ENCODE results near the gene AKAP1. TPM values are rescaled to one million over a fixed set of nuclear protein-coding genes. Genes with fewer than 3 reads are reported as not detected.

The AKAP1 gene
- total and polyA plus RNA-seq, 9 of the 15 experiments (the other 6 are each of a cell fraction or from before 2014, with no cell fraction given), result 12.9 to 63.8 (median 36.4) TPM

GRCh38 chr17:57086069-57086930, 1.3 kb downstream of the AKAP1 start (continued):
- no peak for TF ChIP-seq ZNF518B (CRISPR knock-in tag; IDR thresholded peaks at IDR 0.05)
- TF ChIP-seq RAD51 (IDR thresholded peaks at IDR 0.05; ENCODE audit: borderline replicate concordance, low read depth), result peak; percentile 84
- no peak for TF ChIP-seq ZNF347 (CRISPR knock-in tag; IDR thresholded peaks at IDR 0.05; ENCODE audit: low read depth)
- TF ChIP-seq, protein P1, sequence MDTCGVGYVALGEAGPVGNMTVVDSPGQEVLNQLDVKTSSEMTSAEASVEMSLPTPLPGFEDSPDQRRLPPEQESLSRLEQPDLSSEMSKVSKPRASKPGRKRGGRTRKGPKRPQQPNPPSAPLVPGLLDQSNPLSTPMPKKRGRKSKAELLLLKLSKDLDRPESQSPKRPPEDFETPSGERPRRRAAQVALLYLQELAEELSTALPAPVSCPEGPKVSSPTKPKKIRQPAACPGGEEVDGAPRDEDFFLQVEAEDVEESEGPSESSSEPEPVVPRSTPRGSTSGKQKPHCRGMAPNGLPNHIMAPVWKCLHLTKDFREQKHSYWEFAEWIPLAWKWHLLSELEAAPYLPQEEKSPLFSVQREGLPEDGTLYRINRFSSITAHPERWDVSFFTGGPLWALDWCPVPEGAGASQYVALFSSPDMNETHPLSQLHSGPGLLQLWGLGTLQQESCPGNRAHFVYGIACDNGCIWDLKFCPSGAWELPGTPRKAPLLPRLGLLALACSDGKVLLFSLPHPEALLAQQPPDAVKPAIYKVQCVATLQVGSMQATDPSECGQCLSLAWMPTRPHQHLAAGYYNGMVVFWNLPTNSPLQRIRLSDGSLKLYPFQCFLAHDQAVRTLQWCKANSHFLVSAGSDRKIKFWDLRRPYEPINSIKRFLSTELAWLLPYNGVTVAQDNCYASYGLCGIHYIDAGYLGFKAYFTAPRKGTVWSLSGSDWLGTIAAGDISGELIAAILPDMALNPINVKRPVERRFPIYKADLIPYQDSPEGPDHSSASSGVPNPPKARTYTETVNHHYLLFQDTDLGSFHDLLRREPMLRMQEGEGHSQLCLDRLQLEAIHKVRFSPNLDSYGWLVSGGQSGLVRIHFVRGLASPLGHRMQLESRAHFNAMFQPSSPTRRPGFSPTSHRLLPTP (IDR thresholded peaks at IDR 0.05; ENCODE audit: borderline replicate concordance, extremely low read depth, insufficient read length), result no peak
- TF ChIP-seq TAF7 (tag; IDR thresholded peaks at IDR 0.05), result no peak
- no peak for TF ChIP-seq THRA (IDR thresholded peaks at IDR 0.05)
- no peak for TF ChIP-seq TEAD2 (tag; IDR thresholded peaks at IDR 0.05)
- TF ChIP-seq NBN (IDR thresholded peaks at IDR 0.05; ENCODE audit: low read depth), result no peak

Measured in K562 (cell line).